GM18502 (cell line): ENCODE data around the gene SLC15A4.
A peak's percentile ranks its signal among the peaks of the same experiment; 100 is the strongest.
"Not testable (repeated sequence)": the region's sequence is repeated elsewhere in the genome, so short reads cannot be mapped to it uniquely, and the experiment has no call there.

ENCODE experiments used
- ATAC-seq: cut with Tn5 transposase; IDR thresholded peaks from one replicate; pipeline ENCODE4 v1.9.1; 2021; ENCODE audit warnings: mild to moderate bottlenecking; ENCODE audit not compliant: unreplicated experiment, poor library complexity

Gene SLC15A4

DNA sequence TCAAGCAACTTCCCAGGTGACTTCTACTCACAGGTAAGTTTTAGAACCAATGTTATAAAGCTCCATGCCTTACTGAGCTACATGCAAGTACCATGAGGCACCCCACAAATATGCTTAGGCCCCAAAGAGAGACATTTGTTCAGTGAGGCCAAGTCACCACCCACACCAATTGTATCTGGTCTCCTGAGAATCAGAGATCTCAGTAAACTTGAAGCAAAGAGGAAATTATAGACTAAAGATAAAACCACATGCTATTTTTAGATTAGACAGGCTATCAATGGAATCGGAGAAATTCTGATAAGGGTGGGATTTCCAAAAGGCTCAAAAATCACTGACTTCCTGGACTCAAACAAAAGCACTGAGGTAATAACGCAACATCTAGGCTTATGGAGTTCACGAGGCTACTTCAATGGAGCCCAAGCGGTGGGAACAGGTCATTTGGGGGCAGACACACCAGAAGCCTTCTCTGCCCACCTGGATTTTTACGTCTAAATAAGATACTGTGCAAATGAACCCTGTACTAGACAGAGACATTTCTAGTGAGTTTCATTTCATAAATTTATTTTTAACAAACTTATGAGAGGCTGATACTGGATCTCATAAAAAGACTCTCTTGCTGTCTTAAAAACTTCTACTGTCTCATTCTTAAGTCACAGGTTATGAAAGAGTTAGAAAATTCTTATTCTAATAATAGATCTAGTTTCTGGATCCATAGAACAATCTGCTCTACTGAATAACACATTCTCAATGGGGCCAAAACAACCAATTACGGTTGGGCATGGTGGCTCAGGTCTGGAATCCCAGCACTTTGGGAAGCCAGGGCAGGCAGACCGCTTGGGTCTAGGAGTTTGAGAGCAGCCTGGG lies 7.7 kb downstream of the SLC15A4 start:
- ATAC-seq = no peak

DNA sequence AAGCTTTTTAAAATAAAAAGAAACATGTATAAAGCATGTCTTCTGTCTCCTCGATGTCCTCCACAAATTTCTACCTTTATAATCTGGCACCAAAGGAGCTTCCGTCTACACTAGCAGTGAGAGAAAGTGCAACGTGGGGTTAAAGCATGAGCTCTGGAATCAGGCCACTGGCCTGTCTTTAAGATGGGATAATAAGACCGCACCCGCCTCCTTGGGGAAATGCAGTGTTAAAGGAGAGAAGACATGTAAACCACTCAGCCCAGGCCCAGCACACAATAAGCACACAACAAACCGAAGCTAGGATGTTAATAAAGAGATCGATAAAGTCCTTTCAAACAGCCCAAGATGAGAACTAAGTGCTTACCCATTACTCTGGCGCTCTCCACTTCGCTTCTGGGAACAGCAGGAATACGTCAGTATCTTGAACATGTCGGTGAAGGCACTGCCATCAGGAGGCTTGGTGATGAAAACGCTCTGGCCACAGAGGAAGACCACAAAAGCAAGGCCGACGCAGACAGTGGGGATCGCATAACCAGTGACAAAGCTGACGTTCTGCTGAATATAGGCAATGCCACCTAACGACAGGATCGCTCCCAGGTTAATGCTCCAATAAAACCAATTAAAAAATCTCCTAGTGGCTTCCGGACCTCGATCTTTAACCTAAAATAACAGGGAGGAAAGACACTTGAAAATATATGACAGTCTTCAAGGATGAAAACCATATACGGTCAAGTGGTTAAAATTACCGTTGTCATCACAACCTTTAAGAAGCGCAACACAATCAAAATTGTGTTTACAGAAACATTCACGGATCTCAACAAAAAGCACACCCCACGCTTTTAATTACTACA lies 9.1 kb downstream of the SLC15A4 start:
- ATAC-seq = no peak

DNA sequence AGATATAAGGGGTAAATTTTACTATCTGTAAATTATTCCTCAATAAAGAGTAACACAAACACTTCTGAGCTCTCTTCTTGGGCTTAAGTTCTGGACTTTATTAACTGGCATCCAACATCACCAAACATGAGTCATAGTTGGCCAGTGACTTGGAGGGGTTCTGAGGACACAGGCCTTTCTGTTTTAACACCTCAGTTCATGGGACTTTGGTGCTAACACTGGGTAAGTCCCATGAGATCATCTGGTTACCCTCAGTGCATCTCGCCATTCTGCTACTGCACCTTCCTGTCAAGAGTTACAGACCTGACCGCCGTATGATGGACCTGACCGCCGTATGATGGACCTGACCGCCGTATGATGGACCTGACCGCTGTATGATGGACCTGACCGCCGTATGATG lies 9.9 kb downstream of the SLC15A4 start:
- no peak for ATAC-seq

DNA sequence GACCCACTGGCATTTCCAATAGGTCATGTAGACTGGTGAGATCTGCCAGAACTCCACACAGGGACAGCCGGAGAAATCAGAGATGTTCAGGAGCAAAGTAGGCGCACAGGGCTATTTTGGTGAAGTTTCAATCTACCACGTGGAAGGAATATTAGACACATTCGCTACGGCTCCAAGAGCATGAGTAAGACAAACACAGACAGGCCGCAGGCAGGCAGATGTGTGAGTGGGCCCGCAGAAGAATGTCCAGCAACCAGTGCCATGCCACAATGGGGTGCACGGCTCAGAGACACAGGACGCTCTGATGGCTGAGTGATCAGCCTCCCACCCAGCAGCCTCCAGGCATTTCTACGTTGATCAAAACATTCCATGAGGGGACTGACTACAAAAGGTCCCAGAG lies 10.4 kb downstream of the SLC15A4 start:
- ATAC-seq = no peak

DNA sequence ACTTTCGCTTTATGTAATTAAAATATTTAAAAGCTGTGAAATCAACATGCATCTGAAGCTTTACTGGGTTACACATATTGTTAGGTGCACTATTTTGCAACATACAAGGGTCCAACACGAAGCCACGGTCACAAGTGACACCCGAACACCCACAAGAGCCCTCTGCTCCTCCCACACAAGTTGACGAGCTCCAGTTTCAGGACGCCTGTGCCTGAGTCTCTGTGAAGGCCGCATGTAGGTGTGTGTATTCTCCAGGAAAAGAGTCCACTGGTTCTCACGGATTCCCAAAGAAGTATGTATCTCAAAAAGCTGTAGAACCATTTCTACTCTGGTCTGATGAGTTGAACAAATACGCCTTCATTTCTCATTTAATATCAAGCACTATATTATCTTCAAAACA lies 12.0 kb downstream of the SLC15A4 start:
- no peak for ATAC-seq

DNA sequence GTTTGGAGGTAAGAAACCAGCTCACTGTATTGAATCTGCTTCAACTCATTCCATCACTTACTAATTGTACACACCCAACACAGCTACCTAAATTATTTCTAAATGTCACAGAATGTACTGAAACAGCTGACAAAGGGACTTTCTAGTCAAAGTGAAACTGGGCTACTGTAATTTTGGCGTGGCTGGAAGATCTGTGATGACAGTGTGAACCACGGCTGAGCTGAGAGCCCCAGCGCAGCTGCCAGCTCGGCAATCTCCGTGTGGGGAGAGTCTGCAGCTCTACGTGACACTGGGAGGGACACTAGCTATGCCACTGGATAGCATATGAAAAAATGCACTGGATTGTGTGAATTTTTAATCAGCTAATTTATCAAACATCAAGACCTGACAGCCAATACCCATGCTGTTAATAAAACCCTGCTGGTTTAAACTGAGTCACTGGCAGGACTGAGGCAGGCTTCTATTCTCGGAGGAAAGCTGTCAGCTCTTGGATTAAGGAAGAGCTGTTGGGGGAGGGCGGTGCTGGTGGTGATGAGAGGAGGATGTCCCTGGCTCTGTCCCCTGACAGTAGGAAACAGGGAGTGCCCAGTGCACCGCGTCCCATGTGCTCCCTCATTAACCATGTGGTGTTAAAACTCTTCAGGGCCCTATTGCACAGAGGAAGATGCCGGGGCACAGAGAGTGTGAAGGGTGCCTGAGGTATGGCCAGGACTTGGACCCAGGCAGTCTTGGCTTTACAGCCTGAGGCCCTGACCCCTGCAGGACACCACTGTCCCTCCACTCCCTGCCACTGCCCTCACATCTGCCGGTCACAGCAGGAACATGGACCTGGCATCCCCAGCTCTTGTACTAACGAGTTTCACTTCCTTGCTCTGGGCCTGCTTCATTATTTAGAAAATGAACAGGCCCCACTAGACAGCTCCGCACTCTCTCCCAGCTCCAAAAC lies 13.3 kb downstream of the SLC15A4 start:
- ATAC-seq = peak; percentile 89

DNA sequence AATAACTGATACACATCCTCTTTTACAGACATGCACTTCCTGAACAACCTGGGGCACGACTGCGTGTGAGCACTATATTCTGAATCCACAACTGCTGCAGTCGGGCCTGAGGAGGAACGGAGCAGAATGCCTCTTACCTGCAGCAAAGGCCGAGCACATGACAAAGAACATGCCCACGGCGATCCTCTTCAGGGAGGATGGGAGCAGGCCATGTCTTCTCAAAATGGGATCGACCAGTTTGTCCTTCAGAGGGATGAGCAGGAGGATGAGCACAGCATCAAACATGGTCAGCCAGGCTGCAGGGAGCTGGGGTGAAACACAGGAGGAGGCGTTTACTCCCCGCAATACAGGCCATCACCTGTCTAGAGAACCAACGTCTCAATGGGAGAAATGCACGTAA lies 15.1 kb downstream of the SLC15A4 start:
- no peak for ATAC-seq

DNA sequence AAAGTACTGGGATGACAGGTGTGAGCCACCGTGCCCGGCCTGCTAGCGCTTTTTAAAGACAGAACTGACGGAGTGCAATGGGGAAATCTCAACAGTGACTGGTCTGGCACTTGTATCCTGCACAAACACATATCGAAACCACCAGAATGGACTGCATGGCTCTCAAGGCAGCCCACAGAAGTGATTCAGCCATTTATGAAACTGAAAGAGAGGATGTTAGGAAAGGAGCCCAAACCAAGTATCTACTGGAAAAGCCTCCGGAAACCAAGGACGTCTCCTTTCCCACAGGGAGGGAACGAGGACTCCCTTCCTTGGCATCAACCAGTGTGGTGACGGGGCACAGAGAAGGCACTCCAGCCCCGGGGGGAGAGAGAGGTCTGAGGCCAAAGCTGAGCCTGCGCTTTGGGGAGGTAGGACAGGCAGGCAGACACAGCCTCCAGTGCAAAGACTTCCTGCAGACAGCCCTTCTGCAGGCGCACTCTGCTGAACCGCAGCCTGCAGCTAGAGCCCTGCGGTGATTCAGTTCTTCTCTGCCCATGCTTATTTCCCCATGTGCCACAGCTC lies 16.5 kb downstream of the SLC15A4 start:
- no peak for ATAC-seq

DNA sequence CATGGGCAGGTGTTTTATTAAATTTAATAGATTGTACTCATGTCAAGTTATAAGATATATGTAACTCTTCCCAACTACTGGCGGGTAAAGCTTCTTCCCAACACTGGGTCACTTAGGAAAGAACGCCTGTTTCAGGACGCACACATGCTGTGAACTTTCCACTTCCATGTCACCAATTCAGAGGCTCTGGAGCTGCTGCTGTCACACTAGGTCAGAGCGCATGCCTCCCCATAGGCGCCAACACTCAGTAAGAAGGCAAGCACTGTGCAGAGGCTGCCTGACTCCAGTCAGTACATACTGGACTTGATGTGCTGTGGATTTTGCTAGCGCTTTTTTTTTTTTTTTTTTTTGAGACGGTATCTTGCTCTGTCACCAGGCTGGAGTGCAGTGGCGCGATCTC lies 17.2 kb downstream of the SLC15A4 start:
- no peak for ATAC-seq

DNA sequence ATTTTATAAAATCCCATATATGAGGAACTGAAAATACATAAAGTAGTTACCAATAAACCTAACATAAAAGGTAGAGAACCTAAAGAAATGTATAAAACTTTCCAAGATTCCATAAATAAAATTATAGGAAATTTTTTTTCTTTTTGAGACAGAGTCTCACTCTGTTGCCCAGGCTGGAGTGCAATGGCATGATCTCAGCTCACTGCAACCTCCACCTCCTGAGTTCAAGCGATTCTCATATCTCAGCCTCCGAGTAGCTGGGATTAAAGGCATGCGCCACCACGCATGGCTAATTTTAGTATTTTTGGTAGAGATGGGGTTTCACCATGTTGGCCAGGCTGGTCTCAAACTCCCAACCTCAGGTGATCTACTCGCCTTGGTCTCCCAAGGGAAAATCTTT lies 18.4 kb downstream of the SLC15A4 start:
- not testable (repeated sequence) for ATAC-seq

DNA sequence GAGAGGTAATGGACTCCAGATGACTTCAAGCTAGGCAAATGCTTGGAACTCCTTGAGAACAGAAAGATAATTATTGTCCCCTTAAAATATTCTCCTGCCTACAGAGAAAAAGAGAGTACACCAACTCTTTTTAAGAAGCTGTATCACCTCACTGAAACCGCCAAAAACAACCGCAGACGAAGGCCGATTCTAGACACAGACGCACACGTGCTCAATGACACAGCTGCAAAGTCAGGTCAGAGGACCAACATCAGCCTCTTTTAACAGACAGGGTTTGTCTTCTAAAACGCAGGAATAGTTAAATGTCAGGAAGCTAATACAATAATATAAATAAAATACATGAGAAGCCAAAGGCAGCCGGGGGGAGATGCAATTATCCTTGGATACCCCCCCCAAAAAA lies 19.0 kb downstream of the SLC15A4 start:
- ATAC-seq = no peak

DNA sequence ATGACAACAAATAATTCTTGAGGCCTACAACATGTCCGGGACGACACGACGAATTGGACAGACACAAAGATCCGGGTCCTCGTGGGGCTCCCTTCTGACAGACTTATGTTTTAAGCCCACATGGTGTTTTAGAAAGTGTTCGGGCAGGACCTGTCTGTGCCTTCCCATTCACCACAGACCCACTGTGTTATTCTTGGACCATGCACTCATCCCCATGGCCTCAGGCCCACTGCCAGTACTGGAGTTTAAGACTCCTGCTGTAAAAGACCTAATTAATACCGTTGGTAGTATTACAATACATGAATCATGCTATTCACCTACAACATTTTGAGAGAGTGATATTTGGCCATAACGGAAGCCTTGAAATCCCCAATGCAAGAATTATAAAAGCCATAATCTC lies 20.0 kb downstream of the SLC15A4 start:
- ATAC-seq = no peak

DNA sequence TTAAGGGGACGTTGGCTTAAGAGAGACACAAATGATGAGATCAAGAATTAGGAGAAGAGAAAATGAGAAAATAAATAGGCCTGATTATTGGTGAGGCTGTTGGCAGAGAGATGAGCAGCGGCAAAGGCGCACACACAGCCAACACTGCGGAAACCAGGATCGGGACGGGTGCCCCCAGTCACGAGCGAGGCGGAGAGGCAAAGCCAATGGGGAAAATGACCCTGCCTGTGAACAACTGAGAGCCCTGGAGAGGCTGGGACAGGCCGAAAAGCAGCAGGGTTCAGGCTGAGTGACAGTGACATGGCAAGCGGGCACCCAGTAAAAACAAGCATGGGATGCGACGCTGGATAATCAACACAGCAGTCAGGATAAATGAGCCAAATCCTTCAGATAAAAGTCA lies 21.0 kb downstream of the SLC15A4 start:
- no peak for ATAC-seq

DNA sequence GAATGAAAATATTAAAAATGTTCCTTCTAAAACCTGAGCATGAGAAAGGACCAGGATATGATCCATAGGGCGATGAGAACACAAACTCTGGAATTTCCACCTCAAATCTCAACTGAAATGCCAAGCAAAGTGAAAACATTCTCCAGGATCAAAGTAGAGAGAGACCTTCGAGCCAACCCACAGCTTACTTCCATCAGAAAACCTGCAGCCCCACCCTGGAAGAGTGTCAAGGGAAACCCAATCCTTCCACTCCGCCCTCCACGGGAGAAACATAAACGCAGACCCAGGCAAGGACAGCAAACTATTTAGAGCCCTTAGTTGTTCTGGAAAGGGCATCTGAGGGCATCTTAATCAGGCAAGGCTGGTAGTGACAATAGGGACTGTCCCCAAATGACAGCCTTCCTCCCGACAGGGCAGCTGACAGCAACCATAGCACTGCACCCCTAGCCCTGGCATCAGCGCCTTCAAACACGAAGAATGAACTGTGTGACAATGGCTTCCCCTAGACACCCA lies 21.8 kb downstream of the SLC15A4 start:
- ATAC-seq = no peak

DNA sequence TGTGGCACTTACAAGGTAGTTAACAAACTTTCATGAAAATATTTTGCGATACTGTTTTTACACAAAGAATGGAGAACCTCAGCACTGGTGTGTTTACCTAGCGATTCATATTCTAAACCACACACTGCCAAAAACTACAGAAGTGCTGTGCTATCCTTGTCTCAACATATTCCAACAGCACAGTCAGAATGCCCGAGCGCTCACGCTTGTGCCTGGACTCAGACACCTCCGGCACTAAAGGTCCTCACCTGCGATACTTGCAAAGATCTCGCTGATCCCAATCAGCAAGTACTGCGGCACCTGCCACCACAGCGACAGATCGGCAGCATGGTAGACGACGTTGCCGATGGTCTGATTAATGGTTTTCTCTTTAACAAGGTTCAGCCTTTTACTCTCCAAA lies 23.2 kb downstream of the SLC15A4 start:
- no peak for ATAC-seq

DNA sequence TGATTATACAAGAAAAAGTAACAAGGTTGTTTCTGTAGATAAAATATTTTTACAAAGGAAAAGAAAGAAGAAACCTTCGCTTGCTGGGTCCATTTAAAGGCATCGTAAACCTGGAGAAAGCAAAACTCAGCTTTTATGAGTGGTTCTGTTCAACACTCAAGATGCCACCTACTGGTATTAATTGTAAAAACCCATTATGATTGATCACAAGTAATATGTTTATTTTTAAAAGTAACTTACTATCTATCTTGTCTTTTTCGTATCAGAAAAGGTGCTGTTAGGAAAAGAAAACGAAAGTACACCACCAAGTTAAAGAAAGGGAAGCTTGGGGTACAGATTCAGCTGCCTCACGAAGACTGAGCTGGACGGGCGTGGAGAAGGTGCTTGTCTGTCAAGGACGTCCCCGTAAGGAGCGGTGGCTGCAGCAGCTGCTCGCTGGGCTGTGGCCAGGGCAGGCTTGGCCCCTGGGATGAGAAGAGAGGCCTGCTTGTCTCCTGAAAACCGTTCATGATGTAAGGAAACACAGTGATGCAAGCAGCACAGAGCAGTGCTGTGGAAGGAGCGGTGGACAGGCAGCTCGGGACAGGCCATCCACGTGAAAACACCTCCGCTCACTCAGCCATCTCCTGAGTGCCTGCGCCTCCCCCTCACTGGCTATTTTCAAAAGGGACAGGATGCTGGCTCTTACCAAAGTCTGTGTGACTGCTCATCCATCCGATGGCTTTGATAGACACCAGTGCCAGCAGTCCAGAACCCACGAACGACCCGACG lies 25.0 kb downstream of the SLC15A4 start:
- ATAC-seq = peak; percentile 27

DNA sequence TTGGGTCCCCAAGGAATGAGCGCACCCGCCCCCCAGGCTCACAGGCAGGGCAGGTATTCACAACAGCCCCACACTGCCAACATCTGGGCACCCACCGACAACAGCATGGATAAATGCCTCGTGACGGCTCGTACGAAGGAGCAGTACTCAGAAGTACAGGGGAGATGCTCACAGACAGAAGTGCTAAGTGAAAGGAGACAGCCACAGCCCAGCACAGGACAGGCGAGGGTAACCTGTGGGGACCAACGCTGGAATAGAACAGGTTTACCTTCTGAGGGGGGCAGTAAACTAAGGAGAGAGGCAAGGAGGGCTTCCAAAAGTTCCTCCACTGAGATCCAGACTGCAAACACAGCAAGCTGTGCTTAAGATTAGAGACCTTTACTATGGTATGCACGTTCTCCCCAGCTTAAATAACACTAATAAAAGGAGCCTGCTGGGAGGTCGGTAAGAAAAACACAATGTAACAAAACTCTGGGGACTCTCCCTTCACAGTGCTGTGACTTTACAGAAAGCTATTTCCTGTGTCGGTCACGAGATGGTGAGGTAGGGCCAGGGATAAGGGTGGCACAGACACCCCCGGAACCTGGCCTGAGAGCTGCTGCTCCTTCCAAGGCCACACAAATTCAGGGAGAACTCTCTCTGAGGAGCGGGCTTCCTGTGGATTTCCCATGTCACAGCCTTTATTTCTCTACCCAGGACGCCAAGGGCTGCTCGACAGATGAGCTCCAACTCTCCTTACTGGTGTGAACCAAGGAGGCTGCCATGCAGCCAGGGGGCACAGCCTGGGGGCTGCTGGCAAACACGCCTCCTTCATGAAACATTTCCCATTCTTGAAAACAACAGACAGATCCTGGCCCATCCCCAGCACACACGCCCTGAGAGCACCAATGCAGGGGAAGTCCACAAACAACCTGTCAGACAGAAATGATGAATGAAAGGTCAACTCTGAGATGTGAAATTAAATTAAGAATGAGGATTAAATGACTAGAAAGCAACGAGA lies 26.3 kb downstream of the SLC15A4 start:
- peak; percentile 71 for ATAC-seq
